ENCODE measurements around the gene MYCBPAP.

MYCBPAP gene

DNA sequence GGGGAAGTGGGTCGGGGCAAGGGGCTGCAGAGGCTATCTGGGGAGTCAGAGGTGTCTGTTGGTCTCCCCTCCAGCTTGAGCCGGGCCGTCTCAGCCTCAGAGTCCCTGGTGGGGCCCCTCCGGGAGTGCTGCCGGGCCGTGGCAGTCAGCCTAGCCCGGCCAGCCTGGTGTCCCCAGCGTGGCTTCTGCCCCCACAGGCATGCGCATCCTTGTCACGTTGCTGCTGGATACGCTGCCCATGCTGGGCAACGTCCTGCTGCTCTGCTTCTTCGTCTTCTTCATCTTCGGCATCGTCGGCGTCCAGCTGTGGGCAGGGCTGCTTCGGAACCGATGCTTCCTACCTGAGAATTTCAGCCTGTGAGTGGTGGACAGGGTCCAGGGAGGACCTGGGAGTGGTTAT lies 63.4 kb downstream of the MYCBPAP start:
- no peak overlapping the region for H3K27ac ChIP-seq (ENCODE audit: low read depth, low read length, poor library complexity, severe bottlenecking)
- no peak overlapping the region for H3K9ac ChIP-seq (ENCODE audit: low read length)
- no peaks in the 10 kb centered on the region for H3K4me1 ChIP-seq (ENCODE audit: insufficient read depth, low read length, severe bottlenecking)
- no peaks in the 10 kb centered on the region for H3K36me3 ChIP-seq (ENCODE audit: insufficient read depth, low read length)
- H2AFZ ChIP-seq (ENCODE audit: low read length), result no peak overlapping the region
- no peaks in the 10 kb centered on the region for H3K79me2 ChIP-seq (ENCODE audit: insufficient read depth, low read length)
- peaks cover 3% of the 10 kb centered on the region; the same call in 1 of the 2 replicates for H3K27me3 ChIP-seq (ENCODE audit: insufficient read depth, low read length)
- no peaks in the 10 kb centered on the region for H3K9me2 ChIP-seq (ENCODE audit: low read depth, low read length)
- no peaks in the 10 kb centered on the region for H3K9me3 ChIP-seq (ENCODE audit: low read length)
- no peak overlapping the region for H3K4me2 ChIP-seq (ENCODE audit: low read length)
- no peaks in the 10 kb centered on the region for H4K20me1 ChIP-seq (ENCODE audit: insufficient read depth, low read length)
- no peak for TF ChIP-seq EZH2 (IDR thresholded peaks at IDR 0.05; ENCODE audit: borderline replicate concordance, low read length)
- TF ChIP-seq, protein P1, sequence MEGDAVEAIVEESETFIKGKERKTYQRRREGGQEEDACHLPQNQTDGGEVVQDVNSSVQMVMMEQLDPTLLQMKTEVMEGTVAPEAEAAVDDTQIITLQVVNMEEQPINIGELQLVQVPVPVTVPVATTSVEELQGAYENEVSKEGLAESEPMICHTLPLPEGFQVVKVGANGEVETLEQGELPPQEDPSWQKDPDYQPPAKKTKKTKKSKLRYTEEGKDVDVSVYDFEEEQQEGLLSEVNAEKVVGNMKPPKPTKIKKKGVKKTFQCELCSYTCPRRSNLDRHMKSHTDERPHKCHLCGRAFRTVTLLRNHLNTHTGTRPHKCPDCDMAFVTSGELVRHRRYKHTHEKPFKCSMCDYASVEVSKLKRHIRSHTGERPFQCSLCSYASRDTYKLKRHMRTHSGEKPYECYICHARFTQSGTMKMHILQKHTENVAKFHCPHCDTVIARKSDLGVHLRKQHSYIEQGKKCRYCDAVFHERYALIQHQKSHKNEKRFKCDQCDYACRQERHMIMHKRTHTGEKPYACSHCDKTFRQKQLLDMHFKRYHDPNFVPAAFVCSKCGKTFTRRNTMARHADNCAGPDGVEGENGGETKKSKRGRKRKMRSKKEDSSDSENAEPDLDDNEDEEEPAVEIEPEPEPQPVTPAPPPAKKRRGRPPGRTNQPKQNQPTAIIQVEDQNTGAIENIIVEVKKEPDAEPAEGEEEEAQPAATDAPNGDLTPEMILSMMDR (IDR thresholded peaks at IDR 0.05; ENCODE audit: low read length), result no peak
- H3F3A ChIP-seq (ENCODE audit: insufficient read depth, low read length), result no peaks in the 10 kb centered on the region
- H3K4me3 ChIP-seq (ENCODE audit: low read depth, low read length, poor library complexity, severe bottlenecking), result no peak overlapping the region

DNA sequence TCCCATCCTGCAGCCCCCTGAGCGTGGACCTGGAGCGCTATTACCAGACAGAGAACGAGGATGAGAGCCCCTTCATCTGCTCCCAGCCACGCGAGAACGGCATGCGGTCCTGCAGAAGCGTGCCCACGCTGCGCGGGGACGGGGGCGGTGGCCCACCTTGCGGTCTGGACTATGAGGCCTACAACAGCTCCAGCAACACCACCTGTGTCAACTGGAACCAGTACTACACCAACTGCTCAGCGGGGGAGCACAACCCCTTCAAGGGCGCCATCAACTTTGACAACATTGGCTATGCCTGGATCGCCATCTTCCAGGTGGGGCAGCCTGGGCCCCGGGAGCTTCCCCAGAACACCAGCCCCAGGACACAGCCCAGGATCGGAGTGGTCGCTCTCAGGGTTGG lies 64.3 kb downstream of the MYCBPAP start:
- H3K4me2 ChIP-seq (ENCODE audit: low read length), result no peak overlapping the region
- no peaks in the 10 kb centered on the region for H3K79me2 ChIP-seq (ENCODE audit: insufficient read depth, low read length)
- H3K27ac ChIP-seq (ENCODE audit: low read depth, low read length, poor library complexity, severe bottlenecking), result no peak overlapping the region
- no peak overlapping the region for H2AFZ ChIP-seq (ENCODE audit: low read length)
- no peaks in the 10 kb centered on the region for H3K36me3 ChIP-seq (ENCODE audit: insufficient read depth, low read length)
- H3K9ac ChIP-seq (ENCODE audit: low read length), result no peak overlapping the region
- H3K9me3 ChIP-seq (ENCODE audit: low read length), result no peaks in the 10 kb centered on the region
- no peak overlapping the region for H3K4me3 ChIP-seq (ENCODE audit: low read depth, low read length, poor library complexity, severe bottlenecking)
- no peaks in the 10 kb centered on the region for H4K20me1 ChIP-seq (ENCODE audit: insufficient read depth, low read length)
- no peaks in the 10 kb centered on the region for H3F3A ChIP-seq (ENCODE audit: insufficient read depth, low read length)
- H3K4me1 ChIP-seq (ENCODE audit: insufficient read depth, low read length, severe bottlenecking), result no peaks in the 10 kb centered on the region
- TF ChIP-seq, protein P1 (IDR thresholded peaks at IDR 0.05; ENCODE audit: low read length), result no peak
- no peak for TF ChIP-seq EZH2 (IDR thresholded peaks at IDR 0.05; ENCODE audit: borderline replicate concordance, low read length)
- H3K9me2 ChIP-seq (ENCODE audit: low read depth, low read length), result no peaks in the 10 kb centered on the region
- peaks cover 3% of the 10 kb centered on the region; the same call in 1 of the 2 replicates for H3K27me3 ChIP-seq (ENCODE audit: insufficient read depth, low read length)

DNA sequence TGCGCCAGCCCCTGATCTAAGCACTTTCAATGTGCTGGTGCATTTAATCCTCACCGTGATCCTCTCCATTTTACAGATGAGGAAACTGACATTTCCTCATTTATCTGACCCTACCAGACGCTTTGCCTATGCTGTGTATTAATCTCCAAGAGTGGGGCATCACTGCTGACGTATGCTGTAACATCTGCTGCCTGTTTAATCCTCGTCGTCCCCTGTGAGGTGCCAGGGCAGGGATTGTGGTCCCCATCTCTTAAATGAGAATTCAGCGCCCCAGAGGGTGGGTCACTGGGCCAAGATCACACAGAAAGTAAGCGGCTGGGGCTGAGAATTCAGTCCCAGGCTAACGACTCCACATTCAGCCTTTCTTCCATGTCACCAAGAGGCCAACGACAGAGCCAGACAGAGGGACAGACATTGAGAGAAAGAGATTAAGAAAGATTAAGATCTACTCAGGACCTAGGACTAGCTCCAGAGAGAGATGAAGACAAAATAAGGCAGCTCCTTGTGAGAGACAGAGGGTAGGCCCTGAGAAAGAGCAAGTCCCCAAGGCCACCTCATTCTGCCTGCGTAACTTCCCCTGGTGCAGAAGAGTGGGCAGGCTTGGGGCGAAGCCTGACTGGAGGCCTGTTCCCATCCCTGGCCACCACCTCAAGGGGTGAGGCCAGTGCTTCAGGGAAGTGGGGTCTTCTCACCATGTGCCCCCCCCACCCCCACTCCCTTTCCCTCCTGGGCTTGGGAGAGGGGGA lies 65.8 kb downstream of the MYCBPAP start:
- no peaks in the 10 kb centered on the region for H3K4me1 ChIP-seq (ENCODE audit: insufficient read depth, low read length, severe bottlenecking)
- no peak overlapping the region for H3K4me2 ChIP-seq (ENCODE audit: low read length)
- no peaks in the 10 kb centered on the region for H3K36me3 ChIP-seq (ENCODE audit: insufficient read depth, low read length)
- no peaks in the 10 kb centered on the region for H4K20me1 ChIP-seq (ENCODE audit: insufficient read depth, low read length)
- no peaks in the 10 kb centered on the region for H3K9me3 ChIP-seq (ENCODE audit: low read length)
- no peak overlapping the region for H2AFZ ChIP-seq (ENCODE audit: low read length)
- H3K9ac ChIP-seq (ENCODE audit: low read length), result no peak overlapping the region
- H3K79me2 ChIP-seq (ENCODE audit: insufficient read depth, low read length), result no peaks in the 10 kb centered on the region
- TF ChIP-seq, protein P1 (IDR thresholded peaks at IDR 0.05; ENCODE audit: low read length), result no peak
- H3K9me2 ChIP-seq (ENCODE audit: low read depth, low read length), result no peaks in the 10 kb centered on the region
- no peaks in the 10 kb centered on the region for H3F3A ChIP-seq (ENCODE audit: insufficient read depth, low read length)
- no peak overlapping the region for H3K27ac ChIP-seq (ENCODE audit: low read depth, low read length, poor library complexity, severe bottlenecking)
- no peak overlapping the region for H3K4me3 ChIP-seq (ENCODE audit: low read depth, low read length, poor library complexity, severe bottlenecking)
- H3K27me3 ChIP-seq (ENCODE audit: insufficient read depth, low read length), result peaks cover 3% of the 10 kb centered on the region; the same call in 1 of the 2 replicates
